PC-3 (cell line): ENCODE measurements around the gene ANKRD23. TPM values are rescaled to one million over a fixed set of nuclear protein-coding genes. Genes with fewer than 3 reads are reported as not detected.
A peak's percentile ranks its signal among the peaks of the same experiment; 100 is the strongest.

Source experiments
- ATAC-seq: fragments of 200-7000 bp; cut with Tn5 transposase; 2 replicates; pipeline ENCODE4 v1.9.1; 2020; ENCODE audit warnings: mild to moderate bottlenecking, moderate library complexity
- BruUV-seq: library from RNA; stranded (reverse); fragments of 400-500 nt; replicated peaks from 2 replicates; lab custom pipeline; 2021; lab: Mats Ljungman, UMichigan
- CTCF ChIA-PET: fragments of 300-600 bp; sonication (Branson Sonifier 250); formaldehyde crosslinking; loops from one replicate; lab custom pipeline; 2022; ENCODE audit warnings: antibody characterized with exemption; lab: Charles Lee
- POLR2A ChIA-PET: fragments of 300-600 bp; sonication (Branson Sonifier 250); formaldehyde crosslinking; loops from one replicate; lab custom pipeline; 2022; ENCODE audit warnings: antibody characterized with exemption; ENCODE audit not compliant: unreplicated experiment; lab: Charles Lee
- DNase-seq: peaks from one replicate; pipeline ENCODE4 v3.0.0-alpha.2; 2015
- H2AFZ ChIP-seq: fragments of 300-600 bp; sonication (generic); 2 replicates; pipeline ENCODE4 v1.6.0; 2016; ENCODE audit warnings: antibody characterized with exemption, low read length
- H3F3A ChIP-seq: fragments of 300-600 bp; sonication (generic); one replicate; pipeline ENCODE4 v1.6.0; 2017; ENCODE audit warnings: antibody characterized with exemption, low read length, control low read depth, mild to moderate bottlenecking; ENCODE audit not compliant: unreplicated experiment
- H3K27ac ChIP-seq: fragments of 300-600 bp; sonication (generic); 2 replicates; pipeline ENCODE4 v1.5.1; 2016; ENCODE audit warnings: mild to moderate bottlenecking, low read length
- H3K27me3 ChIP-seq: fragments of 300-600 bp; sonication (generic); 2 replicates; pipeline ENCODE4 v1.6.1; 2016; ENCODE audit warnings: low read length, mixed read lengths
- H3K36me3 ChIP-seq: fragments of 300-600 bp; sonication (generic); 2 replicates; pipeline ENCODE4 v1.6.1; 2016; ENCODE audit warnings: low read depth, mixed run types, low read length, mixed read lengths
- H3K4me1 ChIP-seq: fragments of 300-600 bp; sonication (generic); 2 replicates; pipeline ENCODE4 v1.5.1; 2016; ENCODE audit warnings: low read length; ENCODE audit not compliant: insufficient read depth
- H3K4me2 ChIP-seq: fragments of 300-600 bp; sonication (generic); 2 replicates; pipeline ENCODE4 v1.6.0; 2016; ENCODE audit warnings: low read length
- H3K4me3 ChIP-seq: fragments of 300-600 bp; sonication (generic); 2 replicates; pipeline ENCODE4 v1.5.1; 2016; ENCODE audit warnings: mild to moderate bottlenecking, low read length, mixed read lengths
- H3K79me2 ChIP-seq: fragments of 300-600 bp; sonication (generic); 2 replicates; pipeline ENCODE4 v1.6.1; 2017; ENCODE audit warnings: low read length, mixed read lengths
- H3K9ac ChIP-seq: fragments of 300-600 bp; sonication (generic); 2 replicates; pipeline ENCODE4 v1.6.0; 2016; ENCODE audit warnings: mild to moderate bottlenecking, low read length
- H3K9me2 ChIP-seq: fragments of 300-600 bp; sonication (generic); replicated peaks from 2 replicates; pipeline ENCODE4 v1.6.1; 2016; ENCODE audit warnings: mixed run types, low read length, mixed read lengths
- H3K9me3 ChIP-seq: fragments of 300-600 bp; sonication (generic); 2 replicates; pipeline ENCODE4 v1.6.1; 2016; ENCODE audit warnings: low read length, mixed read lengths
- H4K20me1 ChIP-seq: fragments of 300-600 bp; sonication (generic); 2 replicates; pipeline ENCODE4 v1.6.1; 2016; ENCODE audit warnings: low read length, mixed read lengths
- EZH2 ChIP-seq: fragments of 300-600 bp; sonication (generic); IDR thresholded peaks from one replicate; pipeline ENCODE4 v1.6.1; 2017; ENCODE audit warnings: antibody characterized with exemption, mild to moderate bottlenecking, low read length; ENCODE audit not compliant: unreplicated experiment
- EZH2phosphoT487 ChIP-seq: fragments of 300-600 bp; sonication (generic); IDR thresholded peaks from 2 replicates; pipeline ENCODE4 v1.6.1; 2018; ENCODE audit warnings: mild to moderate bottlenecking, antibody characterized with exemption, low read length, borderline replicate concordance
- intact Hi-C: fragments of 100-400 bp; cut with micrococcal nuclease; formaldehyde crosslinking; loops from 2 replicates; pipeline ENCODE4 v1.9.0; 2023
- total RNA-seq: library from RNA; depleted of rRNA; stranded (reverse); fragments of >200 nt; gene quantifications from 2 replicates; pipeline ENCODE4 v1.2.3, GENCODE V29; 2014
- TF ChIP-seq, protein P1 (sequence below): fragments of 300-600 bp; sonication (generic); conservative IDR thresholded peaks from 2 replicates; pipeline ENCODE4 v1.5.1; 2017; ENCODE audit warnings: antibody characterized with exemption, low read depth, mild to moderate bottlenecking, low read length

ANKRD23 gene
- total RNA-seq, 1 experiment from 2014 or later = 8.2 TPM

DNA sequence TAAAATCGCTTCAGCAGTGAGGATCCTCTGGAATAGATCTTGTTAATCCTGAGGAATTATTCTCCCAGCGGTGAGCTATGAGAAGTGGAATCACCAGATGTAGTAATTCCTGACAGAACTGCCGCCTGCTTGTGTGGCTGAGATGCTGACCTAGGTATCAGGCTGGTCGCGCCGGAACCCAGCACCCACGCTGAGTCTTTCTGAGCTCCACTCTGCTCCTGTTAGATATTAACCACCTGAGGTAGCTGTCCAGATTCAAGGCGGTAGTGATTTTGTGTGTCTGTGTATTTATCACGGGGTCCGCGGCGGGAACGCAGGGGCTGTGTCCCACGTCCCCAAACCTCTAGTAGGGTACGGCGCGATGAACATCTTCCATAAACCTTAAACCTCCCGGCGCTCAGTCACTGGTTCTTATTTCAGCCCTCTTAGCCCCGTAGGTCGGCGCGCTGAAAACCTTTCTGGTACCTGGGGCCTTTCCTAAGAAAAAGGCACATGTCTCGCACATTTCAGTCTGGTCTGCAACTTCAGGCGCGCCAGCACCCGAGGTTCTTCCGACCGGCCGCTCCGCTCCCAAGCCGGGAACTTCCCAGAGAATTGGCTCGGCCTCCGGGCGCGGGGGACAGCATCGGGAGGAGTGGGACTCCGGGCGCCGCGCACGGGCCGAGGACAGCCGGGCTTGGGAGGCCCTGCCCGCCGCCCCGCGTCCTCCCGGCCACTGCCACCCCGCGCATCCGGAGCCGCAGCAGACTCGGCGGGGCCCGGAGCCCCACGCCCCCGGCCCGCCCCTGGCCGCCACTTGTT, 28.3 kb downstream of the ANKRD23 start:
- Histone ChIP-seq H3K4me2 (peak overlapping the region; percentile 94), H2AFZ (peak overlapping the region; percentile 90), H3K79me2 (peaks cover 36% of the 10 kb centered on the region), H3K4me3 (peak overlapping the region; percentile 76), H3K4me1 (peaks cover 18% of the 10 kb centered on the region), H3K9me3 (no peaks in the 10 kb centered on the region), H3K27ac (no peak overlapping the region), H3F3A (no peaks in the 10 kb centered on the region), H3K27me3 (no peaks in the 10 kb centered on the region), H3K9ac (peak overlapping the region; percentile 56), H3K36me3 (no peaks in the 10 kb centered on the region), H3K9me2 (no peaks in the 10 kb centered on the region), H4K20me1 (peaks cover 23% of the 10 kb centered on the region)
- ATAC-seq (peak; percentile 21), DNase-seq (peak; percentile 34)
- TSS peak; percentile 82 for BruUV-seq
- TF ChIP-seq EZH2phosphoT487 (no peak), EZH2 (no peak)
- TF ChIP-seq, protein P1, sequence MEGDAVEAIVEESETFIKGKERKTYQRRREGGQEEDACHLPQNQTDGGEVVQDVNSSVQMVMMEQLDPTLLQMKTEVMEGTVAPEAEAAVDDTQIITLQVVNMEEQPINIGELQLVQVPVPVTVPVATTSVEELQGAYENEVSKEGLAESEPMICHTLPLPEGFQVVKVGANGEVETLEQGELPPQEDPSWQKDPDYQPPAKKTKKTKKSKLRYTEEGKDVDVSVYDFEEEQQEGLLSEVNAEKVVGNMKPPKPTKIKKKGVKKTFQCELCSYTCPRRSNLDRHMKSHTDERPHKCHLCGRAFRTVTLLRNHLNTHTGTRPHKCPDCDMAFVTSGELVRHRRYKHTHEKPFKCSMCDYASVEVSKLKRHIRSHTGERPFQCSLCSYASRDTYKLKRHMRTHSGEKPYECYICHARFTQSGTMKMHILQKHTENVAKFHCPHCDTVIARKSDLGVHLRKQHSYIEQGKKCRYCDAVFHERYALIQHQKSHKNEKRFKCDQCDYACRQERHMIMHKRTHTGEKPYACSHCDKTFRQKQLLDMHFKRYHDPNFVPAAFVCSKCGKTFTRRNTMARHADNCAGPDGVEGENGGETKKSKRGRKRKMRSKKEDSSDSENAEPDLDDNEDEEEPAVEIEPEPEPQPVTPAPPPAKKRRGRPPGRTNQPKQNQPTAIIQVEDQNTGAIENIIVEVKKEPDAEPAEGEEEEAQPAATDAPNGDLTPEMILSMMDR = no peak
- intact Hi-C loops = loop anchor here (5.0 kb wide), 1 partner anchor 73 kb away; the partner anchor contains the start of gene LMAN2L
- ChIA-PET POLR2A (interaction anchor here (0.6 kb wide), 1 partner anchor 73 kb away, joined by 4 read pairs; no protein-coding TSS in a partner anchor), CTCF (interaction anchor here (0.6 kb wide), 1 partner anchor 76 kb away, joined by 5 read pairs; the partner anchor contains the start of gene LMAN2L)

DNA sequence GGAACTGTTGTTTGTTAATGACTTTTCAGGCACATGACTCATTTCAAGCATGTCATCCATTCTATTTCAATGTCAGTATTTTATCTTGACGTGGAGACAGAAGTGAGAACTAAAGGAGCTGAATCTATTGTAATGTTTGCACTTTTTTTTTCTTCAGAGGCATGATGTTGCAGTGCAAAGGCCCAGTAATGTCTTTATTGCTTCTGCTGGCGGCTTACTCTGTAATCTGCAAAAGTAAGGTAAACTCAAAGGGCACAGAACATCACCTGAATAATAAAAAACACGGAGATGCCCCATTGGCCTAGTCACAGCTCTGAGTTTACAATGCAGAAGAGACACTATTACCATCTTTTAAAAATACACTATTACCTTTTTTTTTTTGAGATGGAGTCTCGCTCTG, 30.2 kb downstream of the ANKRD23 start:
- CTCF ChIA-PET = no interaction called here
- no peaks in the 10 kb centered on the region for H3K9me2 ChIP-seq
- H3K36me3 ChIP-seq = no peaks in the 10 kb centered on the region
- DNase-seq = no peak
- H3K4me1 ChIP-seq = peaks cover 17% of the 10 kb centered on the region
- H3K9ac ChIP-seq = no peak overlapping the region
- intact Hi-C loops = no loop called here
- peaks cover 9% of the 10 kb centered on the region; the same call in 1 of the 2 replicates for H4K20me1 ChIP-seq
- H3F3A ChIP-seq = no peaks in the 10 kb centered on the region
- no peak overlapping the region for H3K4me2 ChIP-seq
- no peak for TF ChIP-seq EZH2
- TF ChIP-seq, protein P1 = no peak
- no peak for TF ChIP-seq EZH2phosphoT487
- no TSS peak for BruUV-seq
- H3K4me3 ChIP-seq = no peak overlapping the region
- POLR2A ChIA-PET = no interaction called here
- no peaks in the 10 kb centered on the region for H3K9me3 ChIP-seq
- H3K79me2 ChIP-seq = peaks cover 17% of the 10 kb centered on the region
- no peak overlapping the region for H3K27ac ChIP-seq
- H3K27me3 ChIP-seq = no peaks in the 10 kb centered on the region
- no peak overlapping the region for H2AFZ ChIP-seq
- no peak for ATAC-seq

GRCh38 chr2:96811917-96812316, 31.9 kb downstream of the ANKRD23 start:
- H3K9me2 ChIP-seq = no peaks in the 10 kb centered on the region
- CTCF ChIA-PET = no interaction called here
- H3K9me3 ChIP-seq = no peaks in the 10 kb centered on the region
- no TSS peak for BruUV-seq
- H3K4me3 ChIP-seq = no peak overlapping the region
- TF ChIP-seq EZH2 (no peak), EZH2phosphoT487 (no peak)
- TF ChIP-seq, protein P1 = no peak
- H3F3A ChIP-seq = no peaks in the 10 kb centered on the region
- peaks cover 5% of the 10 kb centered on the region; the same call in 1 of the 2 replicates for H3K4me1 ChIP-seq
- H3K9ac ChIP-seq = no peak overlapping the region
- DNase-seq = no peak
- no peaks in the 10 kb centered on the region for H4K20me1 ChIP-seq
- no peaks in the 10 kb centered on the region for H3K79me2 ChIP-seq
- no peak overlapping the region for H3K4me2 ChIP-seq
- H3K36me3 ChIP-seq = no peaks in the 10 kb centered on the region
- intact Hi-C loops = no loop called here
- H2AFZ ChIP-seq = no peak overlapping the region
- POLR2A ChIA-PET = no interaction called here
- H3K27ac ChIP-seq = no peak overlapping the region
- no peak for ATAC-seq
- no peaks in the 10 kb centered on the region for H3K27me3 ChIP-seq
